Fibroblast of skin of left quadriceps (primary cell): ENCODE data around the gene ZNF211.
A peak's percentile ranks its signal among the peaks of the same experiment; 100 is the strongest.

ENCODE experiments used
- DNase-seq, 2 experiments: peaks; one replicate each; pipeline ENCODE4 v3.0.0-alpha.2; 2013; ENCODE audit warnings: low read depth in 2 of 2

ZNF211 gene

GRCh38 chr19:57655443-57655842, 22.5 kb downstream of the ZNF211 start:
- DNase-seq, result no peak

- DNase-seq, result no peak
Measured at GRCh38 chr19:57656346-57656745, 23.4 kb downstream of the ZNF211 start.

- DNase-seq, result peak in 1 of 2 experiments; percentile 27
Measured at GRCh38 chr19:57664269-57665127, 31.5 kb downstream of the ZNF211 start.

GRCh38 chr19:57665261-57665806, 32.4 kb downstream of the ZNF211 start:
- DNase-seq, result no peak

GRCh38 chr19:57667228-57667627, 34.3 kb downstream of the ZNF211 start:
- no peak for DNase-seq

GRCh38 chr19:57668635-57669034, 35.7 kb downstream of the ZNF211 start, which contains the start of gene ZSCAN4:
Gene ZSCAN4, plus strand, starts transcription at chr19:57668935. Its CDS starts 7,211 bp downstream, at chr19:57676146.
- DNase-seq, result no peak

GRCh38 chr19:57671124-57671895, 38.3 kb downstream of the ZNF211 start:
- no peak for DNase-seq

GRCh38 chr19:57672466-57672865, 39.5 kb downstream of the ZNF211 start:
- no peak for DNase-seq

- DNase-seq, result no peak
Measured at GRCh38 chr19:57675881-57676280, 42.9 kb downstream of the ZNF211 start.

- DNase-seq, result no peak
Measured at GRCh38 chr19:57682226-57682766, 49.3 kb downstream of the ZNF211 start.

- no peak for DNase-seq
Measured at GRCh38 chr19:57686727-57687126, 53.8 kb downstream of the ZNF211 start.

- DNase-seq, result no peak
Measured at GRCh38 chr19:57687363-57688010, 54.5 kb downstream of the ZNF211 start.

- DNase-seq, result no peak
Measured at GRCh38 chr19:57688011-57688763, 55.2 kb downstream of the ZNF211 start.

GRCh38 chr19:57689750-57690149, 56.8 kb downstream of the ZNF211 start:
- no peak for DNase-seq
